Mammary epithelial cell (primary cell): ENCODE results near the gene RPRD1A.

Experiments
- CTCF ChIP-seq, 2 donors: IDR thresholded peaks in 1 of 2; conservative IDR thresholded peaks in 1 of 2; 2 replicates each; pipeline ENCODE4 v1.5.1; 2011 to 2012; ENCODE audit warnings: inconsistent platforms in 2 of 2, low read length in 2 of 2, mild to moderate bottlenecking in 2 of 2, control low read depth in 1 of 2, low read depth in 1 of 2; ENCODE audit not compliant: insufficient read depth in 1 of 2; ENCODE audit errors: extremely low read depth in 1 of 2
- EZH2 ChIP-seq: IDR thresholded peaks from 2 replicates; pipeline ENCODE4 v1.6.1; 2012; ENCODE audit warnings: low read length, inconsistent platforms, borderline replicate concordance

GRCh38 chr18:35949090-35949489, 118.3 kb downstream of the RPRD1A start:
- no peak for TF ChIP-seq CTCF (conservative IDR thresholded peaks at IDR 0.05 in 1 of 2, IDR thresholded peaks at IDR 0.05 in 1 of 2; ENCODE audit: extremely low read depth in 1 of 2, insufficient read depth in 1 of 2, low read depth in 1 of 2, low read length in 2 of 2)
- no peak for TF ChIP-seq EZH2
